ENCODE results near the gene MIPEP.

GRCh38 chr13:23778002-23778652, 111.1 kb downstream of the MIPEP start:
- TF ChIP-seq, protein P1, sequence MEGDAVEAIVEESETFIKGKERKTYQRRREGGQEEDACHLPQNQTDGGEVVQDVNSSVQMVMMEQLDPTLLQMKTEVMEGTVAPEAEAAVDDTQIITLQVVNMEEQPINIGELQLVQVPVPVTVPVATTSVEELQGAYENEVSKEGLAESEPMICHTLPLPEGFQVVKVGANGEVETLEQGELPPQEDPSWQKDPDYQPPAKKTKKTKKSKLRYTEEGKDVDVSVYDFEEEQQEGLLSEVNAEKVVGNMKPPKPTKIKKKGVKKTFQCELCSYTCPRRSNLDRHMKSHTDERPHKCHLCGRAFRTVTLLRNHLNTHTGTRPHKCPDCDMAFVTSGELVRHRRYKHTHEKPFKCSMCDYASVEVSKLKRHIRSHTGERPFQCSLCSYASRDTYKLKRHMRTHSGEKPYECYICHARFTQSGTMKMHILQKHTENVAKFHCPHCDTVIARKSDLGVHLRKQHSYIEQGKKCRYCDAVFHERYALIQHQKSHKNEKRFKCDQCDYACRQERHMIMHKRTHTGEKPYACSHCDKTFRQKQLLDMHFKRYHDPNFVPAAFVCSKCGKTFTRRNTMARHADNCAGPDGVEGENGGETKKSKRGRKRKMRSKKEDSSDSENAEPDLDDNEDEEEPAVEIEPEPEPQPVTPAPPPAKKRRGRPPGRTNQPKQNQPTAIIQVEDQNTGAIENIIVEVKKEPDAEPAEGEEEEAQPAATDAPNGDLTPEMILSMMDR (IDR thresholded peaks at IDR 0.05; ENCODE audit: low read depth, low read length): peak; percentile 23; the same call in 1 of the 2 replicates
- TF ChIP-seq EZH2phosphoT487 (IDR thresholded peaks at IDR 0.05; ENCODE audit: low read depth): no peak
